ENCODE data around the gene DIO3.
"Not testable (repeated sequence)": the region's sequence is repeated elsewhere in the genome, so short reads cannot be mapped to it uniquely, and the experiment has no call there.

DIO3 gene

DNA sequence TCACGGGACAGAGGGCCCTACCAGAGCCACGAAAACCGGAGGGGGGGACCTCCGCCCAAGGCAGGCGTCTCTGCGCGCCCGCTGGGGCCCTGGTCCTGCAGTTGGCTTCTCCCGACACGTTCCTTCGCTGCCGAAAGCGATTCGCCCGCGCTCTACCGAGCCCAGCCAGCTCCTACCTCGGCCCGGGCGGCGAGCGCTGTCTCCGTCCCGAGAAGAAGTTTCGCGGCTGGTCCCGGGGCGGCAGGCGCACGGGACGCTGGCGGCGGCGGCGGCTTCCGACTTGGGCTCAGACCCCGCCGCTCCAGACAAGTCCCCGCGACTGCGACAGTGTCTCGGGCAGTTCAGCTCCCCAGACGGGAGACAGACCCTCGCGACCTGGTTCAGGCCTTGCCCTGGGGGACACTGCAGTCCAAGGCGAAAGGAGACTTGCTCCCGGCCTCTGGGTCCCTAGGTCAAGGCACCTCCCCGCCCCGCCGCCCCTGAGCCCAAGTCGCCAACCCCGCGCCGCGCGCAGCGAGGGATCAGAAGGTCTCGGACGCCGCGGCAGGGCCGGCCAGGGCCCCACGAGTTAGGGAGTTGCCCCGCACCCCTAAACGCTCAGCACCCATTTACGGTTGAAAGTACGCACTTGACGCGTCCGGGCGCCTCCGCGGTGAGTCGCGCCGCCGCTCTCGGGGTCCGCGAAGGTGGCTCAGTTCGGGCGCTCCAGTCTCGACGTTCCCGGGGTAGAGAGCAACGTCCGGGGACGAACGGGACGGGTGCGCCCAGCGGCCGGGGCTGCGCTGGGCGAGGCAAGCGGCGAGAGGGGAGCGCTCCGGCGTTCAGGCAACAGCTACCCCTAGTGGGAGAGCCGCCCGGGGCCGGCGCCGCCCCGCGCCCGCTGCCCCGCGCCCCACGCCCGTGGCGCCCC, 1.4 kb upstream of the DIO3 start:
- FAIRE-seq, result no peak

DNA sequence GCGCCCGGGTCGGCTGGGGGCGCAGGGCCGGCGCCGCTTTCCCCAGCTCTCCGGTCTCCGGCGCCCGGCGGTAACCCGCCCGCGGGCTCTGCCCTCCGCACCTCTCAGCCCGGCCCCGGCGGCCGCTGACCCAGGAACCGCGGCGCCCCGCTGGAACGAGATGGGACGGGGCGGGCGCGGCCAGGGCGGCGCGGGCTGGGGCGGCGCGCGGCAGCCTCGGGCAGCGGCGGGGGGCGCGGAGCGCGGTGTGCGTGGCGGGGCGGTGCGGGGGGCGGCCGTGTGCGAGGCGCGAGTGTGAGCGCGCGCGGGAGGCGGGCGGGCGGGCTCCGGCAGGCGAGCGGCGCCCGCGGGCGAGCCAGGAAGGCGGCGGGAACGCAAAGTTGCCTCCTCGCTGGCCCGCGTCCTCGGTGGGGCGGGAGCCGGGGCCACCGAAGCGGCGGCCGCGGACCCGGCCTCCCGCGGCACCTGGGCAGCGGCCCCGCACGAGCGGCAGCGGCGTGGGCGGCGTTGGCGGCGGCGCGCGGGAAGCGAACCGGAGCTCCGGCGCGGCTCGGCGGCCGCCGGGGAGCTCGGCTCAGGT, 671 bp upstream of the DIO3 start:
- no peak for FAIRE-seq

DNA sequence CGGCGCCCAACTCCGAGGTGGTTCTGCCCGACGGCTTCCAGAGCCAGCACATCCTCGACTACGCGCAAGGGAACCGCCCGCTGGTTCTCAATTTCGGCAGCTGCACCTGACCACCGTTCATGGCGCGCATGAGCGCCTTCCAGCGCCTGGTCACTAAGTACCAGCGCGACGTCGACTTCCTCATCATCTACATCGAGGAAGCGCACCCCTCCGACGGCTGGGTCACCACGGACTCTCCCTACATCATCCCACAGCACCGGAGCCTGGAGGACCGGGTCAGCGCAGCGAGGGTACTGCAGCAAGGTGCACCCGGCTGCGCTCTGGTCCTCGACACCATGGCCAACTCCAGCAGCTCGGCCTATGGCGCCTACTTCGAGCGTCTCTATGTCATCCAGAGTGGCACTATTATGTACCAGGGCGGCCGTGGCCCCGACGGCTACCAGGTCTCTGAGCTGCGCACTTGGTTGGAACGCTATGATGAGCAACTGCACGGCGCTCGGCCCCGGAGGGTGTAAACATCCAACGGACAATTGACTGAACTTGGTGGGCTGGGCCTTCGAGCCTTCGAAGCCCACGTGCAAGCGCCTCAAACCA, 699 bp downstream of the DIO3 start:
- no peak for FAIRE-seq

DNA sequence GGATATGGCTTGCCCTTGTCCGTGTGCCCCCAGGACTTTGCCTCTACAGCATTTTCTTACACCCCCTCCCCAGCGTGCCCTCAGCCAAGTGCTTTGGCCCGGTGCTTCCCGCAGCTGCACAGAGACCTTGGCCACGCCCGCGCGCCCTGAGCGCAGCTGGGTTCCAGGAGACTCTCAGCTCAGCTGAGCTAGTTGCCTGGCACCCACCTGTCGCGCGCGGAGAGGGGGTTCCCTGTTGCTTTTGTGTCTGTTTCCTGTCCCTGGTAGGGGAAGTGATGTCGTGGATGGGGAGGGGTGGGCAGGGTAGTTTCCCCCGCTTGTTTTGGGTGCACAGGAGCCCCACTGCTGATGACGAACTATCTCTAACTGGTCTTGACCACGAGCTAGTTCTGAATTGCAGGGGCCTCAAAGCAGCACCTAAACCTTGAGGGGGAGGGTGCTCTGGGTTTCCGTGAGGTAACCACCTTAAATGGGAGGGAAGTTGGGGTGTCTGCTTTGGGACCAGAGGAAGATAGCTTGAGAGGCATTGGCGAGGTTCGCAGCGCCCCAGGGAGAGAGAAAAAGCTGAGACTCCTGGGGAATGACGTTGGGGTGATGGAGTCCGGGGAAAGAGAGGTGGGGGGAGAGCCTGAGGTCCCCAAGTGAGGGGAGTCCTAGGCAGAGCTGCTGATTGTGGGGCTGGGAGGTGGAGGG, 1.5 kb downstream of the DIO3 start:
- FAIRE-seq, result no peak

DNA sequence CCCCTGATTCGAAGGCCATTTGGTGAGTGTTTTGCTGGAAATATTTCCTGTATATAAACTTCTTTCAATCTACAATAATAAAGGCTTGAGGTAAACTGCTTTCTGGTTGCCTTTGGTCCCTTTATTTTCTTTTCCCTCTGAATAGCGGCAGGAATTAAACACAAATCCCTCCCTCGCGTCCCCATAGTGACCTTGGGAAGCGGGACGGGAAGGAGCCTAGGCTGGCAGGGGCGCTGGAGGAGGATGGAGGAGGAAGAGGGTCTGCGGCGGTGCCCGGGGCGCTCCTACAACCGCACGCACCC, 2.0 kb downstream of the DIO3 start:
- FAIRE-seq, result no peak

DNA sequence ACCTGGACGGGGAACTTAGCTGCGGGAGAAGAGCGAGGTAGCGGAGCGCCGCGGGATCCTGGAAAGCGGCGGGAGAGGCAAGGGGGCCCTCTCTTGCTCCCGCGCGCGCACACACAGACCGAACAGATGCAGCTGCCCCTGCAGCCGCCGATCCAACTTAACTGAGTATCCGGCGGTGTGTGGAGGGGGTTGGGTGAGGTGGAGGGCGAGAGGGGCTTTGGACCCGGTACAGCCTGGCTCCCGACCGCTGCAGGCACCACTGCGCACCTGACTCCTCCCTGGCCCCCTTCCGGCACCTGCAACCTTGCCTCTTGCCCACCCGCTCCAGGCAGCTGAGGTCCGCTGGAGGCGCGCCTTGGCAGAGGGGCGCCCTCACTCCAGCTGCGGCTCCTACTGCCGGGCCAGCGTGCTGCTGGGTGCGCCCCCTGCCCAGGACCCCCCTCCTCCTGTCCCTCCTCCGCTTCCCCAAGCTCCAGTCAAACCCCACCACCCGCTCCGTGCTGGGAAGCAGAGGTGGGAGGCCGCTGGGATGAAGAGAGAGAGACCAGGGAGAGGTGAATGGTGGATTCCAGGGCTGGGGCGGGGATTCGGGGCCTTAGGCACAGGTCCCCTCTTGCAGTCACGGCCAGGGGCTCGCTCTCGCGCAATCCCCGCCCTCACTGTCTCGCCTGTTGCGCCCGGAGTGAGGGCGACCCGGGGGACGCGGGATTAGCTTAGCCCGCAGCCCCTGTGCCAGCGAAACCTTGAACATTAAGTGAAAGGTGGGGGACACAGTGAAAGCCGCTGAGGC, 2.6 kb downstream of the DIO3 start:
- no peak for FAIRE-seq

DNA sequence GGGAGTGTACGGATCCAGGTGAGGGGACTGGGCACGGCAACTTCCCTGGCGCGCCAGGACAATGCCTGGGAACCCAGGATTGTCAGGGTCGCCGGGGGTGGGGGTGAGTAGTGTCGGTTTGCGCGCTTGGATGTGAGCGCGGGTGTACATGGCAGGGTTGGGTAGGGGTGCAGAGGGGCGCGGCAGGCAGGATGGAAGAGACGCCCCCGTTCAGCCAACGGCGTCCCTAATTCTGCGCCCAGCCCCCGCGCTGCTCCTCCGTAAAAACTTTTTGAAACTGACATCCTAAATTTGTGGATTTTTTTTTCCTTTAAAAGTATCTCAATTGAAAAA, 3.1 kb downstream of the DIO3 start:
- FAIRE-seq, result no peak

DNA sequence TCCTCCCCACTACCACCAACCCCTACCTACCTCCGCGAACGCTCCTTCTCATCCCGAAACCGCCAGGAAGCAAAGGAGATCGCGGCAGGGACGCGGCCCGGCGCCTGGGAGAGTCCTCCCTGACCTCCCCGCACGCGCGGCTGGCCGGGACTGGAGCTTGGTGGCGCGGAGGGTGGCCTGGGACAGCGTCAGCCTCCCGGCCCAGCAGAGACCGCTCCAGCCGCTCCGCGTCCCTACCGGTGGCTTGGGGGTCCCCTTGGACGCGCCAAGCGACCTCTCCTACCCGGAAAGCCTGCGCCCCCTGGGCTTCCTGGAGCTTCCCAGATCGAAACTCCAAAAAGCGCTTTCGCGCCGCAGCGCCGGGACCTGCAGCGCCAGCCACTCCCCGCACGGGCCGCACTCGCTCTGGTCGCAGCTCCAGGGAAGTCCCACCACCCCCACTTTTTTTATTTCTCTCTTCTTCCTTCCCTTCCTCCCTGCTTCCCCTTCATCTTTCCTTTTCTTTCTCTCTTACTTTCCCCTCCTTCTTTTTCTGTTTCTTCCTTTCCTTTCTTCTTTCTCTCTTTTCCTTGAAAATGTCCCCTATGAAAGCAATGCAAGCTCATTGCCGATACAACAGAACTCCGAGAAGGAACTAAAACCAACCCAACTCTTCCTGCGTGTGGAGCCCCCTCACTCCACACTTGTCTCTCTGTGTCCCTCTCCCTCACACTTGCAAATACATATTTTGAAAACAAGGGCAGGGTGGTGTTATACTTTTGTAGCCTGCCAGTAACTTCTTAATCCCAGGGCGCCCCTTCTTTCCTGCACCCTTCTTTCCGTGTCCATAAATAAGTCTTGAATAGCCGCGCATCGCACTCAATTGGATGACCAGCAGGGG, 3.8 kb downstream of the DIO3 start:
- FAIRE-seq, result no peak

DNA sequence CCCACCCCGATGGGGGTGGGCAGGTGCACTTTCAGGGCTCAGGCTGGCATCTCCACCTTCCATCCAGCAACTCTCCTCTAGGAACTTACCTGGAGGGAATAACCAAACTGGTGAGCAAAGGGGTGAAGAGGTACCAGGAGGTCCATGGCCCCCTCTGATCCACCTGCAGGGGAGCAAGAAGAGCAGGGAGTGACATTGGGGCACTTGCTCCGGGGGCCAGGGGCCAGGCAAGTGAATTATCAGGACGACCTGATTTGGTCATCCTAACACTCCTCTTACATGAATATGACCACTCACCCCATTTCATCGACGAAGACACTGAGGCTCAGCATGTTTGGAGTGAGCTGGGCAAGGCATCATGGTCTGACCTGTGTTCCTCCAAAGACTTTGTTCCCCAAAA, 6.0 kb downstream of the DIO3 start:
- FAIRE-seq, result no peak

DNA sequence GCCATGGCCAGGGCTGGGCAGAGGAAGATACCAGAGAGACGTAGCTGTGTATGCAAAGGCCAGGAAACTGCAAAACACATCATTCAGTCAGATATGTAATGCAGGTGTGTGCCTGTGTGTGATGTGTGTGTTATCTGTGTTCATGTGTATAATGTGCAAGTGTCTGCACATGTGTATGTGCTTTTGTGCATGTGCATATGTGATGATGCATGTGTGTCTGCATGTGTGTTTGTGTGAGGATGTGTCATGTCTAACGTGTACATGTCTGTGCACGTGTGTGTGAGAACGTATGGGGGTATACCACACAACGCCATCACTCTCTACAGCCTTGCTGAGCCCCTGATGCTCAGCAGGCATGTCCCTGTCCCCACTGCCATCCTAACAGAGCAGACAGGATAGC, 9.7 kb downstream of the DIO3 start:
- no peak for FAIRE-seq

DNA sequence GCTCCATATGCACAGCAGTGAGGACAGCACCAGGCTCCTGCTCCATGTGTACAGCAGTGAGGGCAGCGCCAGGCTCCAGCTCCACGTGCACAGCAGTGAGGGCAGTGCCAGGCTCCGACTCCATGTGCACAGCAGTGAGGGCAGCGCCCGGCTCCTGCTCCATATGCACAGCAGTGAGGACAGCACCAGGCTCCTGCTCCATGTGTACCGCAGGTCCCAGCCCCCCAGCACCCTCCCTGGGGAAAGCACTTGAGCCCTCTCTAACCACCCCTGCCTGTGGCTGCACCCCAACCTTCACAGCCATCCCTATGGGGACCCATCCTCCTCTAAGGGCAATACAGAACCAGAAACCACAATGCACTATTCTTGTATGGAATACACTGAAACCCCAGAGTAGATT, 11.2 kb downstream of the DIO3 start:
- FAIRE-seq, result not testable (repeated sequence)

DNA sequence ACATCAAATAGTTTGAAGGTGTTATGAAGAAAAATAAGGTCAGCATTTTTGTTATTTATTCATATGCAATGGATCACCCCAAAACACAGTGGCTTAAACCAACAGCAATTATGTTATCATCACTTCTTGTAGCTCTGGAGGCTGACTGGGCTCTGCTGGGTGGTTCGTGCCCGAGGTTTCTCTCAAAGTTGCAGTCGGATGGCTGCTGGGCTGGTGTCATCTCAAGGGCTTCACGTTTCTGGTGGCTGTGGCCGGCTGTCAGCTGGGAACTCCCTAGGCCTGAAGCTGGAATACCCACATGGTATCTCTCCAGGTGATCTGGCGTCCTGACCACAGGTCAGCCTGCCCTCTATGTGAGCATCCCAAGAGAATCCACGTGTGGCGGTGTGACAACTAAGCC, 12.0 kb downstream of the DIO3 start:
- FAIRE-seq, result no peak

DNA sequence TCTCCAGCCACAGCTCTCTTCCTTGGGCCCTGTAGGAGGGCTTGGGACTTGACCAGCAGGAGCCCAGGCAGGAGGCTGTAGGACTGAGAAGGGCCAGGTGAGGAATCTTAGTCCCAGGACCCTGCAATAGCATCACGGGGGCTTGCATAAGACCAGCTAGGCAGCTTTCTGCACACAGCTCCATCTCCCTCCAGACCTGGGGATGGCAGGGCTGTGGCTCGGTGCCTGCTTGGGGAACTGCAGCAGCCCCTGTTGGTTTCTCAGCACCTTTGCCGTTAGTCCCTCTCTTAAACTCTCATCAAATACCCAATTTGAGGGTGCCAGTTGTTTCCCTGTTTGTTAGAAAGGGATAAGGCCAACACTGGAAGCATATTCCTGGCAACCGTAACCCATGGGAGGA, 14.3 kb downstream of the DIO3 start:
- FAIRE-seq, result no peak

DNA sequence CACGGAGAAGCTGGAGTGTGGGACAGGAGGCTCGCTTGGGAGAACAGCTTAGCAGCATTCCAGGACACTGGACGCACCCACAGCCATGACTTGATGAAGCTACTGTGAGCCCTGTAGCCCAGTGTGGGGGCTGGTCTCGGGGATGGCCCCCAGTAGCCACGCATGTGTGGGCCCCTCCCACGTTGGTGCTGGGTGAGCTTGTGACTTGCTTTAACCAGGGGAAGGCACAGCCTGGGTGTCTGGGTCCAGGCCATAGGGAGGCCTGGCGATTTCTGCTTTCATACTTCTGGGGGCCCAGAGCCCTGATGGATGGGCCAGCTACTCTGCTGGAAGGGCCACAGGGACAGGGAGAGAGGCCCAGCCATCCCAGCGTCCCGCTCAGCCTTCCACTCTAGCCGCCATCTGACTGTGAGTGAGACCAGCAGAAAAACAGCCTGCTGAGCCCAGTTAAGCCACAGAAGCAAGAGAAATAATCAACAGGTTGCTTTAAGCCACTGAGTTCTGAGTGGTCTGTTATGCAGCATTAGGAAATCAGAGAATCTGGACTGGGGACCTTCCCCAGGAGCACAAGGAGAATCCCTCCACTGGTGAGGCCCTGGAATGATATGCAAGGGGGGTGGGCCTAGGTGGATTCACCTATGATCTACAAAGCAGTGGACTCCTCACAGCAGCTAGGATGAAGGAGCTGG, 16.1 kb downstream of the DIO3 start:
- no peak for FAIRE-seq

DNA sequence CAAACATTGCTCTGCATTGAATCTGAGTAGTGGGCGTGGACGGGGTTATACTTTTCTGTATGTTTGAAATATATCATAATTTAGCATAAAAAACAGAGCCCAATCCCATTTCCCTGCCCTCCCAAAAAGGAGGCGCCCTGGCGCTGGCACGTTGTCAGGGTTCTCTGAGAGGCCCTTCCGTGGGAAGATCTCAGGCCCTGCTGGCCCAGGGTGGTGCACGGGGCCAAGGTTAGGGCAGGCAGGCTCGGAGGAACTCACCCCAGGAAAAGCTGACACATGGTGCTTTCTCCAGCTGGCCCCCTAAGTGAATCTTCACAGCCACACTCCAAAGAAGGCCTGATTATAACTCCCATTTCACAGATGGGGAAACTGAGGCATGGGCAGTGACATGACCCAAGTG, 17.2 kb downstream of the DIO3 start:
- no peak for FAIRE-seq

DNA sequence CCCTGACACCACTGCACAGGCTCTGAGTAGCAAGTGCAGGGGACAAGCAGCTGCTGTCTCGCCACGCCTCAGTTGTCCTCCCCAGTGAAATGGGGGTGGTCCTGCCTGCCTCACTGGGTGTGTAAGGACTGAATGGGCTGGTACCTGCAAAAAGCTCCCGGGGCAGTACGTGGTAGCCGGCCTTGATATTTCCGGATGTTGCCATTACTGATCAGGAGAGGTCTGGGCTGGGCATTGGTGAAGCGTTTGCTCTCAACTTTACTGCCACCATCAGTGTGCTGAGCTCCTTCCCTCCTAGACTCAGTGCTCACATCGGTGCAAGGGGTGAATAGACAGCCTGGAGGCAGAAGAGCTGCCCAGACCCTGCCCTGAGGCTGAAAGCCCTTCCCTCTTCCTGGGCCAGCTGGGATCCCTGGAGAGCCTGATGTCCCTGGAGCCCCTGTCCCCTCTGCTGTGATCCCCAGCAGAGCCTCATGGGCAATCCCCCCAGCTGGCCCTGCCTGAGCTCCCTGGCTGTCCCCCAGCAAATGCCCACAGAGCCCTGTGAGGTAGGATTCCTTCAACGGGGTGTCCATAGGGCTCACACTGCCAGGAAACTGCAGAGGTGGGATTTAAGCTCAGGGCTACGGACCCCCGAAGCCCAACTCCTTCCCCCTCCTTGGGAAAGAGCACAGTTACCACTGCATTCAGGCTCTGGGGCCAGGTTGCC, 18.2 kb downstream of the DIO3 start:
- FAIRE-seq, result no peak

DNA sequence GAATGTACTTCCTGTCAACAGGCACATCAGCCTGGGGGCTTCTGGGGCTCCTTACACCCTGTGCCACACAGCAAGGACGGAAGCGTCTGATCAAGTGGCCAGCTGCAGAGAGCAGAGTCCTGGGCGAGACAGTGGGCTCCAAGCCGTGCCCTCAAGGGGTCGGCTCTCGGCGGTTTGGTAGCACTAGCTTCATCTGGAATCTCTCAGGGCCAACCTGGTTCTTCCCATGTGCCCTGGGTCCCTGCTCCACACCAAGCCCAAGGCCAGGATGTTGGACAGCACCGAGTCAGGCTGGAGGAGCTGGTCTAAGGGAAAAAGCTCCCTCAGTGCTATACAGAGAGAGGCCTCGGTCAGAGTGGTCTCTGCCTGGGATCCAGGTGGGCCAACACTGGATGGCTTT, 20.5 kb downstream of the DIO3 start:
- FAIRE-seq, result no peak

DNA sequence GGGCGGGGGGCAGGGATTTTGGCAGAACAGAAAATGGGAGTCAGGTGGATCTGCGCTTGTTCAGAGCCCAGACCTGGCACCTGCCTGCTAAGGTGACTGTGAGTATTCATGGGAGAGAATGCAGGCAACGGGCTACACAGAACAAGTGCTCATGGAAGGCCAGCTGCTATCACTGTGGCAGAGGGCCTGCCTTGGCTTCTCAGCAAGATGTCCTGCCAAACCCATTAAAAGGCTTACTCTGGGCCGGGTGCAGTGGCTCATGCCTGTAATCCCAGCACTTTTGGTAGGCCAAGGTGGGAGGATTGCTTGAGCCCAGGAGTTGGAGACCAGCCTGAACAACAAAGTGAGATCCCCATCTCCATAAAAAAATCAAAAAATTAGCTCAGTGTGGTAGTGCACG, 21.0 kb downstream of the DIO3 start:
- no peak for FAIRE-seq

DNA sequence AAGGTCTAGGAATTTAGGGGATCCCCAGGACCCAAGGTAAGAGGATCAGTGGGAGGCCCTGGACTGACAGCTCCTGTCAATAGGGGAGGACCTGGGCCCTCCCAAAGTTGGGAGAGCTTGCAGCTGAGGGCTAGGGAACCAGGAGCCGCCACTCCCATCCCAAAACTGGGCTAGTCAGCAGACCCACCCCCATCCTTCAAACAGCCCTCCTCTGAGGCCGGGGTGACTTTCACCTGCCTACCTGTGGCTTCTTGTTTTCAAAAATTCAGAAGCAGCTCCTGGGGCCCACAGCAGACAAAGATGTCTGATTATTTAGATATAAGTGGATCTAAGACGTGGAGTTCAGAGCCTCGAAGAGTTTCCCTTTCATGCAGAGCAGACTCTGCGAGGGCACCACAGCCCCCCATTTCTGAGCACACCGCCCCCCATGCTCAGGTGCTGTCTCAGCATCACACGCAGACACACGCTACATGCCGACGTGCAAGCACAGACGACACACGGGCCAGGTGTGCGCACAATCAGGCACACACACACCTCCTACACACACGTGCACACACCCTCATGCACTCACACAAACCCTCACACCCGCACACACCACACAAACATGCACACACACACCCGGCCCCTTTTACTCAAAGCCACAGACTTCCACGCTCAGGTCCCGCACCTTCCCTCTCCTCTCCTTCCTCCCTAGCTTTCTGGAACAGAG, 21.9 kb downstream of the DIO3 start:
- FAIRE-seq, result no peak

DNA sequence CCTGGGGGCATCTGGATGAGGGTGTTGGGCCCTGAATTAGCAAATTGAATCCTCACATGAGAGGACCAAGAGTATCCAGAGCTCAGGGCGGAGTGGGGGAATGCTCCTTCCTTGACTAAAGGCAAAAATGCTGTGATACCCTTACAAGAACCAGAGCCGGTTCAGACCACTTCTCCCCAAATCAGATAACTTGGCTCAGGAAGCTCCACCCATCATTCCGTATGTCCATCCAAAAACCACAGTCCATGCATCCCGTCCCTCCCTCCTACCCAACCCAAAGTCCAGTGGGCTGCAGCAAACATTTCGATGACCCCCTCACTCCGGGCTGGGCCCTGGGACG, 22.4 kb downstream of the DIO3 start:
- FAIRE-seq, result no peak

Data from A204.1 (cell line).